ENCODE measurements around the gene RSPO1.

GRCh38 chr1:37601441-37601840 is 33.3 kb downstream of the RSPO1 start:
- TF ChIP-seq CTCF (IDR thresholded peaks at IDR 0.05; ENCODE audit: insufficient read depth, low read depth, low read length) (no peak), EZH2 (IDR thresholded peaks at IDR 0.05; ENCODE audit: insufficient read depth, low read length) (no peak)

Measured in astrocyte (in vitro differentiated cells and primary cell).